Measurements from ENCODE around the gene PIP5K1B.

Gene PIP5K1B

DNA sequence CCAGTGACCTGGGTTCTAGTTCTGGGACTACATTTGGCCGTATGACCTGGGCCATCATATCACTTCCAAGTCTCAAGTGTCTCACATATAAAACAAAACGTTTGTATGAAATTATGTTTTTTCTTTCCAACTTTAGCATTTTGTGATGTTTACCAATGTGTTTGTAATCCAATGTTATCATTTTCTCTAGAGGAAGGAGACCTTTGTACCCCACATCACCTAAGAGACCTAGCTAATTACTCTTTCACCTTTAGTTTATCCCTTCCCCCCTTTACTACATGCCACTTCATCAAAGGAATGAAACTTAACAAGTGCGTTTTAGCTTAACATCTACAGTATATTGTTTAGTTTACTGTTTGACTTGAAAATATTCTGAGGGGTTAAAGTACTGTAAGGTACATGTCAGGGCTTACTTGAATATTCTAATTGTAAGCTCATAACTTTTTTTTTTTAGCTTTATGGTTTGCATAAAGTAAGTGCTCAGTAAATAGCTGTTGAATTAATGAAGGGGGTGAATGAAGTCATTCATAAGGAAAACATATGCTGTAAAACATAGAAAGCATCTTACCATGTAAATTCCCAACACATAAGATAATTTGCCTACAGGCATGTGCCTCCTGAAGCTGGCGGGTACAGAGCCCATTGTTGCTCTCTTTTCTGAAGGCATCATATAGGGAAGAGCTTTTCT lies 2.9 kb downstream of the PIP5K1B start:
- DNase-seq (ENCODE audit: low read depth in 2 of 2): no peak

DNA sequence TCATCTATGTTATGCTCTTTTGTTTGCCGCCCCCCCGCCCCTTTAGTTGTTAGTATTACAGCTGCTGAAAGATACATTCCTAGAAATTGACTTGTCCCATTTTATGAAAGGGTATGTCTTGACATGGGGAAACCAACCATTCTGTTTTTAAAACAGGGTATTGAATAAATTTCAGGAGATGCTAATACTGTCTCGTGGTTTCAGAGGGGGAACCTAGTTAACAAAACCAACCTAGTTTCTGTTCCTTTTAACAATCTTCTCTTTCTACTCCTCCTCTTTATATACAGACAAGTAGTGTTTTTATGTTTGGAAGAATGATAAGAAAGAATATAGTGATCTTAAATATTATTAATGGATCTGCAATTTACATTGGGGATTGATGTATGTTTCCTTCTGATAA lies 3.5 kb downstream of the PIP5K1B start:
- DNase-seq (ENCODE audit: low read depth in 2 of 2): no peak

DNA sequence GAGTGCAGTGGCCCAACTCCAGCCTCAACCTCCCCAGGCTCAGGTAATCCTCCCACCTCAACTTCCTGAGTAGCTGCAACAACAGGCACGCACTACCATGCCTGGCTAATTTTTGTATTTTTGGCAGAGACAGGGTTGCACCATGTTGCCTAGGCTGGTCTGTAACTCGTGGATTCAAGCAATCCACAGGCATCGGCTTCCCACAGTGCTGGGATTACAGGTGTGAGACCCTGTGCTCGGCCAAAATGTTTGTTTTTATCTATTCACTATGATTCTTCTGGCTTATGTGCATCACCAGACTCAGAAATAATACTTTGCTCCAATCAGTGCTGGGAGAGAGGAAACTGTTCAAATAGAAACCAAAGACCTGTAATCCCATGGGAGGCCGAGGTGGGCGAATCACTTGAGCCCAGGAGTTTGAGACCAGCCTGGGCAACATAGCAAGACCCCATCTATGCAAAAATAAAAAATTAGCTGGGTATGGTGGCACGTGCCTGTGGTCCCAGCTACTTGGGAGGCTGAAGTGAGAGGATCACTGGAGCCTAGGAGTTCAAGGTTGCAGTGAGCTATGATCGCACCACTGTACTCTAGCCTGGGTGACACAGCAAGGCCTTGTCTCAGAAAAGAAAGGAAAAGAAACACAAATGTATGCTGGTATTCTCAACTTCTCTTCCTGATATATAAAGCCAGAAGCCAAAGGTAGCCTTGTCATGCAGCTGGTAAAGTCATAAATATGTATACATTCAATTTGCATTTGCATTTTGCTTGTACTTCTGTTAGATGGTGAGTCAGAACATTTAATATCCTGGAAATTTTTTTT lies 4.5 kb downstream of the PIP5K1B start:
- DNase-seq (ENCODE audit: low read depth in 2 of 2): no peak

DNA sequence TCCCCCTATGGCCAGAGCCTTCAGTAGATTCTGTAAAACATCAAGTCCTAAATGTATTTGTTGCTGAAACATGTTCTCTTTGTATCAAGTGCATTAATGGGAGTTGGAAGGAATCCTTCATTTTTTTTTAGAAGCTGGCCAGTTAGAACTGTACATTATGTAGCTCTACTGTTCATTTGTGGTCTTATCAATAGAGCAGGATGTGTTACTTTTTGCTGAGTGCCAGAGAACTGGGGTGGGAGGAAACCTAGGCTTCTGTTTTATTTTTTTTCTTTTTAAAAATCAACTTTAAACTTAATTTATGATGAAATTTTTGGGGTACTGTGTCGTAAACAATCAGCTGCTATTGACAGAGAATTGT lies 5.1 kb downstream of the PIP5K1B start:
- DNase-seq (ENCODE audit: low read depth in 2 of 2): no peak

DNA sequence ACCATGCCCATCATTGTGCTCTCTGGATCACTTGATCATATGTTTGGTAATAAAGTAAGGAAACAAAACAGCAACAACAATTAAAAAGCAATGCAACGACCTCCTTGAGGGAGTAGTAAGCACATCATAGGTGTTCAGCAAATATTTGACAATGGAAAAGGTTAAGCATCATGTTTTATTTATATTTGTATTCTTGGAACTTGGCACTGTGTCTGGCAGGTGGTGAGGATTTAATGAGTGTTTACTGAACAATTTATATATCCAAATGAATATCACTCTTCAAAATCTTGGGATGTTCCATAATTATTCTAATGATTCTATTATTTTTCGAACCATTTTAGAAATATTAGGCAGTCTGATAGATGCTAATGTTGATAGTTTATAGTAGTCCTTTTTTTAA lies 6.2 kb downstream of the PIP5K1B start:
- no peak for DNase-seq (ENCODE audit: low read depth in 2 of 2)

DNA sequence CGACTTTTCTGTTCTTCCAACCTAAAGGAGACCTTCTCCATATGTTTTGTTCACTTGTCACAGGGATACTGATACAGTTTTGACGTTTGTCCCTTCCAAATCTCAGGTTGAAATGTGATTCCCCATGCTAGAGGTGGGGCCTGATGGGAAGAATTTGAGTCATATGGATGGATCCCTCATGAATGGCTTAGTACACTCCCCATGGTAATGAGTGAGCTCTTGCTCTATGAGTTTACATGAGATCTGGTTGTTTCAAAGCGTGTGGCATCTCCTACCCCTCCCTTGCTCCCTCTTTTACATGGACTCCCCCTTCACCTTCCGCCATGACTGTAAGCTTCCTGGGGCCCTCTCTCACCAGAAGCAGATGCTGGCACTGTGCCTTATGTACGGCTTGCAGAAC lies 6.9 kb downstream of the PIP5K1B start:
- DNase-seq (ENCODE audit: low read depth in 2 of 2): no peak

DNA sequence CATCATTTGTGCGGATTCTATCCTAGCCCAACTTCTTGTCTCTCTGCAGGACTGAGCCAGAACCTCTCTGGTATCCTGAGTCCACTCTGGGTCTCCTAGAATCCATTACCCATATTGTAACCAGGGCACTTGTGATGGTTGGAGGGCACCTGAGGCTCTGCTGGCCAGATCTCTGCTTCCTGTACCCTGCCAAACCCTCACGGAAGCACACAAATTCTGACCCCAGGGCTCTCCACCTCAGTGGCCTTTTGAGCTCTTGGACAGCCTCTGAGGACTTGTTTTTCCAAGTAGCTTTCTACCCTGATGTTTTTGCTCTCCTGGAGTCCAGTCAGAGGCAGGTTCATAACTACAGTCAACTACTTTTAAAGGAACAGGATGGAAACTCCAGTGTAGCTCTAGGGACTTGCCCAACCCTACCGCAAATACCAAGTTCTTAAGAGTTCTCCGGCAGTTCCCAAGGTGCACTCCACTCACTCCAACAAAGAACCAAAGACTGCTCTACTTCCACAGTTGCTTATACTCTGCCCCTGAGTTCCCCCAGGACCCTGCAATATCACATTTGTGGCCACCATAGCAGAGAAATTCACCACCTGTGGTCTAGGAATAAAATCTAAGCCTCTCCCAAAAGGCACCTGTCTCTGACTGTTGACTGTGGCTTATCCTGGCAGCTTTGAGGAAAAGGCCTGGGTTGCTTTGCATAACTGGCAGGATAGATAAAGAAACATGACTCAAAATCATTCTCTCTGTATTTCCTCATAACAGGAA lies 9.6 kb downstream of the PIP5K1B start:
- no peak for DNase-seq (ENCODE audit: low read depth in 2 of 2)

DNA sequence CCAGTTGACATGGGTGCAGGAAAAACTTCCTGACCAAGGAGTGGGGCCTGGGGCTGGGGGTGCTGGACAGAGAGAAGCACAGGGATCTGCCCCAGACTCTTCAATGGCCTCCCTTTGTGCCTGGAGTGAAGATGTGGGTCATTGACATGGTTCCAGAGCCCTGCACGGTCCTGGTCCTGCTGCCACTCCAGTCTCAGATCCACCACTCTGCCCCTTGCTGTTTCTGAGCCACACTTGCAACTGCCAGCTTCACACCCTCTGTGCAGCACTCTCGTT lies 10.1 kb downstream of the PIP5K1B start:
- no peak for DNase-seq (ENCODE audit: low read depth in 2 of 2)

DNA sequence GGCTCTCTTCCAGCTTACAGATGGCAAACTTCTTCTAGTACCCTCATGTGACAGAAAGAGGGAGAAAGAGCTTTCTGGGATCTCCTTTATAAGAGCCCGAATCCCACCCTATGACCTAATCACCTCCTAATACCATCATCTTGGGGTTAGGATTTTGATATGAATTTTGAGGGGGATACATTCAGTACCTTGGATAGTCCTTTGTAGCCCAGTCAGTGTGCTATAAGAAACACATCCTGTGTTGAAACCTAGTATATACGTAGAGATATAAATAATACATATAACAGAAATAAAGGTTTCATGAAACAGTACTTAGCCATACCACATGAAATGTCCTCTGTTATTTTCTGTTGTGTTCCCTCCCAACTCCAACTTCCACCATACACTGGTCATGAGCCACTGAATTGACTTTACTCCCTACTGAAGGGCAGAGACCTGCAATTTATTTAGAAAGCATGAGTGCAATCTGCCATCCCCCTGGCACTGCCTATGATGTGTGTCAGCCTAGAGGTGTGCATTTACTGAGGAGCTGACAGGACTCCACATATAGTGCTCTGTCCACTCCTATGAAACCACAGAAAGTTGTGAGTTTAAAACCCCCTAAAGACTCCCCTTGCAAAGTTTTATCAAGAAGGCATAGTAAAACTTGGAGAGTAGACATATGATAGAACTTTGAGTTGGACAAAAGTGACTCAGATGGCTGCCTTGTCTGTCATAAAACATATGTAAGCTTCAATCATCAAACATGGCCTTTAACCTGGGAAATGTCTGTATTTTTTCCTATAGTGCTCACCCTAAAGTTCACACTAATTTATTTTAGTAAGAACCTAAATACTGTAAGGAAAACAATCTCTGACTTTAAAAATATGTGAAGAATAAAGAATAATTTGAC lies 12.8 kb downstream of the PIP5K1B start:
- DNase-seq (ENCODE audit: low read depth in 2 of 2): no peak

DNA sequence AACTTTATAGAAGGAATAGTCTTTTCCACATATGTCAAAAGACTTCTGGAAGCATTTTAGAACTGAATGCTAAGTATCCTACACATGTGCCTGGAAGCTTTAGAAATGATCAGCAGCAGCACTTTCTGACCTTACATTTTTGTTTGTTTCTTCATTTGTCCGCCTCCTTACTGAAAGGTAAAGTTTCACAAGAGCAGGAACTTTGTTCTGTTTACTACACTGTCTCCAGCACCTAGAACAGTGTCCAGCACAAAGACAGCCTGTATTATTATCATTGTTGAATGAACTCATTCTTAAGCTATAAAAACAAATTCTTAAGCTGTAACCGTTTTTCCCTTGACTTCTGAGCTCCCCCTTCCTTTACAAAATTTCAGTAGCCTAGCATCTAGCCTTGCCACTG lies 14.8 kb downstream of the PIP5K1B start:
- DNase-seq (ENCODE audit: low read depth in 2 of 2): no peak

DNA sequence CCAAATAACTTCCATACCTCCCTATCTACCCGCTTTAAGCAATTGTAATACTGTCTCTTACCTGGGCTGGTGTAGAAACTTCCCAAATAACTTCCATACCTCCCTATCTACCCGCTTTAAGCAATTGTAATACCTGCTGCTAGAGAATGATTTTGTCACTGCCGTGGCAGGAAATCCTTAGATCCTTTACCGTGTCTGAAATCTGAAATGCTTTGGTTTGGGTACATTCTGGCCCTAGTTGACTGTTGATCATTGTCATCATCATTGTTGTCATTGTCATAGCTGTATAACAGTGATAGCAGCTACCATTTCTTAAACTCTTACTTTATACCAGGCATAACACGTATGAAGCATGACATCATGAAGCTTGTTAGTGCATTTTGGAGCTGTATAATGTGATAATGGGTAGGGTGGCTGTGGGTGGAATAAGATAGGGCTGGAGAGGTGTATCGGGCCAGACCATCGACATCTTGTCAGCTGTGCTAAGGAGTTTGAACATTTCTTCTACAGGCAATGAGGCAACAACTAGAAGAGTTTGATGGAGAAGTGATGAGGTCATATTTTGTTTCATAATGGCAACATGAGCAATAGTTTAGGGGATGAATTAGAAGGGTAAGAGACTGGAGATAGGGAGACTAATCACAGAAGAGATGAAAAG lies 15.7 kb downstream of the PIP5K1B start:
- no peak for DNase-seq (ENCODE audit: low read depth in 2 of 2)

DNA sequence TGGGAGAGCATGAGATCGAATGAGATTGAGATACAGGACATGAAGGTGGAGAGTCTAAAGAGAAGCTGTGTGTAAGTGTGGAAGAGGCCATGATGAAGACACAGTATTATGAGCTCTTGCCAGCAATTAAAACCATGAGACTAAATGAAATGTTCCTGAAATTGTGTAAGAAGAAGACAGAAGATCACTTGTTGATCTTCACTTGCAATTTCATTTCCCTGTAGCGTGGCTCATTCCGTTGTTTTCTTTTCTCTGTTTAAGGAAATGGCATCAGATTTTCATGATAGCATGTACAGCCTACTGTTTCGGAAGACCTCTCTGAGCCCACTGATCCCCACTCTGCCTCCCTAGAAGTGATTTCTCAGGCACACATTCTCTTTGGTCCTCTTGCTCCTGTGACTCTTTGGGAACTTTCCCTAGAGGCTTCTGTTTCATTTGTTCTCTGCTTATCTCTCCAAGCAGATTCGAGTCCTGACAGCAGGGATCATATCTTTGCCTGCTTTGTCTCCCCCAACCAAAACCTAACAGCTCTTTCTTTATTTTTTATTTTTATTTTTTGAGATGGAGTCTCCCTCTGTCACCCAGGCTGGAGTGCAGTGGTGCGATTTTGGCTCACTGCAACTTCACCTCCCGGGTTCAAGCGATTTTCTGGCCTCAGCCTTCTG lies 16.8 kb downstream of the PIP5K1B start:
- no peak for DNase-seq (ENCODE audit: low read depth in 2 of 2)

DNA sequence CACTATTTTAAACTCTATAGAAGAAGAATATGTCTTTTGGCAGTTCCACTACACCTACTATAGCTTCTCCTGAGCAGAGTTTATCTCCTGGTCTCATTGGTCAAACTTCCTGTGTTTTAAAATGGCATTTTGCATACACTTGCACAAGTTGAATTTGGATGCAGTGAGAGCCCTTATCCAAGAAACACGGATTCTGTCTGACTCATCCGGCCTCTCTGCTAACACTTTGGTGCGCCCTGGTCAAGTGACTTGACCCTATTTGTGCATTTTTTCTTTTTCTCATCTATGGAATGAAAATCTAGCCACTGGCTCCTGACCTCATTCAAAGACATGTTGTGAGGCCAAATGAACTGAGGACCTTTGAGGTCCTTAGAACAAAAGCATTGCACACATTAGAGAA lies 20.0 kb downstream of the PIP5K1B start:
- no peak for DNase-seq (ENCODE audit: low read depth in 2 of 2)

DNA sequence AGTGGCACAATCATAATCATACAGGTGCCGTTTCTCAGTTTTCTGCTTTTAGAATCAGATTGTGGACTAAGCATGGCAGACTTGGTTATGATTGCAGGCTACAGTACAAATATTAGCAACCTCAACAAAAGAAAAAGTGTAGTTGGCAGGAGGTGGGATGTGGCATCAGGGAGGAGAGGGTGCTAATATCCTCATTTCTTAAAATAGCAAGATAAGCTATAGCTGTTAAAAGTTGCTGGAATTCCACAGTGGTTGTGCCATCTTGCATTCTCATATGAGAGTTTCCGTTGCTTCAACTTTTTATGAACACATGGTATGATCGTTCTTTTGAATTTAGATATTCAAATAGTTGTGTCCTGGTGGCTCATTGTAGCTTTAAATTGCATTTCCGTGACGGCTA lies 21.4 kb downstream of the PIP5K1B start:
- DNase-seq (ENCODE audit: low read depth in 2 of 2): no peak

DNA sequence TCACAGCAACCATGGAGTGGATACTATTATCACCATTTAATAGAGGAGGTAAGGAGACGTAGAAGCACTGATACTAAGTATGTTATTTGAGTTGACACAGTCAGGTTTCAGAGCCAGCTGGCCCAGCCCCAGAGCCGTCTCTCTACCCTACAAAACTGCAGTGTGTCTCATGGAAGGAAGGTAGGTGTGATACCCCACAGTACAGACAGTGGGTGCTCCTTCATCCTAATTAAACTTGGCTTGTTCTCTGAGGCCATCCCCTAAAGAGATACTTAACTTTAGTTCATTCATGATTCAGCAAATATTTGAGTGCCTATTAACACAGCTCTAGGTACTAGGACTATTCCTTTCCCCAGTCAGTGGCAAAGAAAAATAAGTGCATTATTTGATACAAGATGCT lies 22.6 kb downstream of the PIP5K1B start:
- DNase-seq (ENCODE audit: low read depth in 2 of 2): no peak

DNA sequence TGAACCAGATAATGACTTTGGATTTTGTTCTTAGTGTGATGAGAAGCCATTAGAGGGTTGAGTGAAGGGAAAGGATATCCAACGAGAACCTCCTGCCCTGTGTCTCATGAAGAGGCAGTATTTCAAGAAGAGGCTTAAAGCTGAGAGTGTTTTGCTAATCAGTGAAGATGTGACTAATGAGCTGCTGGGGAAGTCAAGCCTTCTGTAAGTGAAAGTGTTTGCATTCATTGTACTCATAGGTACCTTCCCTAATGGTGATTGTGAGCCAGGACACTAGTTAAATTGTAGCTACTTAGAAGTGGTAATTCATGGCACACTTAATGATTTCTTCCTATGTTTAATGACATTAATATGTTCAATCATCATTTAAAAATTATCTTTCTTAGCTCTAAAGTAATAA lies 23.7 kb downstream of the PIP5K1B start:
- DNase-seq (ENCODE audit: low read depth in 2 of 2): no peak

DNA sequence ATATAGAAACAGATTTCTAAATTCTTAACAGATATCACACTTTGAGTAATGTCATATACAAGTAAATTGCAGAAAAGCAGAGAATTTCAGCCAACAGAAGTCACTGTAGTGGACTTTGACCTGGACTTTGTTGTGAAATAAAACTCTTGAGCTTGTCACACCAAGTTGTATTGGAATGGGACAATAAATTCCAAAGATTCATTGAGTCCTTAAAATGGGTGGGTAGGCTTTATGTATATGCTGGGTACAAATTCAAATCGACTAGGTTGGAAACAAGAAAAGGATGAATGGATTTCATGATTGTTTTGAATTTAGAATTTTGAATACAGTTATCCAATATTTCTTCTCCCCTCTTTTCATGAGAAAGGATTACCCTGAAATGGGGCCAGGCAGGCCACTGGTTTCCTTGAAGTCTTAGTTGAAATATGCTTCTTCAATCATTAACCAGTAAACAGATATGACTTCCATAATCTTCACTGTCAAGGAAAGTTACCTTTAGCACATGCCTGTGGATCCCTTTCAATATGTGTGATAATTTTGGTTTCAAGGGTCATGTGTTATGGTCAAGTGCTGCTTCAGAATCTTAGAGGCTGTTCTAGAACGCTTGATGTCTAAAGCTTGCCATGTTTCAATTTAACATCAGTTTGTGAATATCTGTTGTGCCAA lies 25.7 kb downstream of the PIP5K1B start:
- DNase-seq (ENCODE audit: low read depth in 2 of 2): no peak

DNA sequence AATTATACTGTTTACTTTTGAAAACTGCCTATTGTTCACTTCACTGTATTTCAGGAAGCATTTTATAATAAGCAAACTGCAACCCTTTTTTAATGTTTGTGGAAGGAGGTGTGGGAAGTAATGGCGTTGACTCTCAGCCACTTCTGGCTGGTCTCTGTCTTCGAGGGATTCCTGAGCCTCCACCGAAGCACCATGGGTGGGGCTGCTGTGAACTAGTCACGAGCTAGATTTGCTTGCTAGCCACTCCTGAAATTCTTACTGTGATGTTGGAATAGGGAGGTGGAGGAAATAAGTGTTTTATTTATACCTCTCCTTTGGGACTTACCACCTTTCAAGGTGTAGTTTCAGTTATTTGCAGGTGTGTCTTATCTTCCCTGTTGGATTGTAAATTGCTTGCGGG lies 26.8 kb downstream of the PIP5K1B start:
- no peak for DNase-seq (ENCODE audit: low read depth in 2 of 2)

DNA sequence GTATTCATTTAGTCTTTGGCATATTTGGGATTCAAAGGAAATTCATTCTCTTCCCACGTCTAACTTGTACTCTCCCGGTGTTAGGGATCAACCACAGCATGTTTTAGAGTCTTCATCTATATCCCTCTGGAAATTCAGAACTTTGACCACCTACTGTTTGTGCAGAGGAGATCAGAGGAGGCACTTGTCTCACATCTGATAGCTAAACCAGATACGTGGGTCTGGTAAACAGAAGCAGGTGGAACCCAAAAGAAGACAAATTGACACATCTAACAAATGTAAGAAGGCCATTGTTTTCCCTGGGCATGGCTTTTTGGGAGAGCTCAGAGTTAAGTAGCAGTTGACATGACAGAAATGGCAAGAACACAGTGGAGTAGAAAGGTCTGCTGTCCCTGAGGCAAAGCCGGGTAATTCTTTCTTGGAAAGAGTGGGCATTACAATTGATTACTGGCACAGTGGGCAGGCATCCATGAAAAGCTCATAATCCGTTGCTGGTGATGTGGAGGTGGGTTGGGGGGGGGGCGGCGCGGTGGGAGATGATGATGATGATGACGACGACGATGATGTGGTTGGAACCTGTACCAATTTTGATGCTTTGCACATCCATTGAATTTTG lies 27.5 kb downstream of the PIP5K1B start:
- no peak for DNase-seq (ENCODE audit: low read depth in 2 of 2)

DNA sequence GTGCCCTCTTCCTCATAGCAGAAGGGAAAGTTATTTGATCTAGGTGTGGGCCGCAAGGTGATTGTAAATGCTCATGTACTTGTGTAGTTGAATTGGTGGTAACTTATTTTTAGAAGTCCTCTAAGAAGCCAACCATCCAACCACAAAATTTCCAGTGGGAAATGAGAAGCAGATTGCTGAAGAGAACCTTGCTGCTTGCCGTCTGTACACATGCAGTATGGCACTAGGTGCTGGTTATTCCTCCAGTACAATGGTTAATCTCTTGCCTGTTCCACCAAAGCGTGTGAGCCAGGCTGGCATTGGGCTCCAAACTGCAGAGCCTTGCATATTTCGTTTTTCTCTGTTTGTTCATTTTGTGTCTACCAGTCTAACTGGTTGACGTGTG lies 28.0 kb downstream of the PIP5K1B start:
- DNase-seq (ENCODE audit: low read depth in 2 of 2): no peak
